Esophagus squamous epithelium (tissue), 4 donors: ENCODE measurements around the gene THSD7B.

ENCODE experiments used
- CTCF ChIP-seq, 6 experiments: fragments of 450-650 bp in 4 of 6; fragments of 200-600 bp in 2 of 6; sonication (generic) in 2 of 6; IDR thresholded peaks; one replicate each; pipeline ENCODE4 v1.5.1; 2016 to 2019; ENCODE audit warnings: antibody characterized with exemption in 6 of 6, mild to moderate bottlenecking in 4 of 6, moderate library complexity in 4 of 6
- POLR2A ChIP-seq, 4 donors: fragments of 450-650 bp; IDR thresholded peaks; one replicate each; pipeline ENCODE4 v1.6.1; 2017; ENCODE audit warnings: antibody characterized with exemption in 4 of 4, mild to moderate bottlenecking in 4 of 4, moderate library complexity in 3 of 4

GRCh38 chr2:137525132-137525531 is 759.8 kb downstream of the THSD7B start:
- TF ChIP-seq CTCF (IDR thresholded peaks at IDR 0.05) (no peak), POLR2A (IDR thresholded peaks at IDR 0.05) (no peak)
